CD4-positive, alpha-beta T cell treated with Interleukin-1 beta for 1 hour (primary cell): ENCODE measurements around the gene CEP295NL.
A peak's percentile ranks its signal among the peaks of the same experiment; 100 is the strongest.
"Not testable (repeated sequence)": the region's sequence is repeated elsewhere in the genome, so short reads cannot be mapped to it uniquely, and the experiment has no call there.

Source experiments
- DNase-seq, 2 donors: peaks; one replicate each; pipeline ENCODE4 v3.0.0-alpha.2; 2020 to 2022

CEP295NL gene

DNA sequence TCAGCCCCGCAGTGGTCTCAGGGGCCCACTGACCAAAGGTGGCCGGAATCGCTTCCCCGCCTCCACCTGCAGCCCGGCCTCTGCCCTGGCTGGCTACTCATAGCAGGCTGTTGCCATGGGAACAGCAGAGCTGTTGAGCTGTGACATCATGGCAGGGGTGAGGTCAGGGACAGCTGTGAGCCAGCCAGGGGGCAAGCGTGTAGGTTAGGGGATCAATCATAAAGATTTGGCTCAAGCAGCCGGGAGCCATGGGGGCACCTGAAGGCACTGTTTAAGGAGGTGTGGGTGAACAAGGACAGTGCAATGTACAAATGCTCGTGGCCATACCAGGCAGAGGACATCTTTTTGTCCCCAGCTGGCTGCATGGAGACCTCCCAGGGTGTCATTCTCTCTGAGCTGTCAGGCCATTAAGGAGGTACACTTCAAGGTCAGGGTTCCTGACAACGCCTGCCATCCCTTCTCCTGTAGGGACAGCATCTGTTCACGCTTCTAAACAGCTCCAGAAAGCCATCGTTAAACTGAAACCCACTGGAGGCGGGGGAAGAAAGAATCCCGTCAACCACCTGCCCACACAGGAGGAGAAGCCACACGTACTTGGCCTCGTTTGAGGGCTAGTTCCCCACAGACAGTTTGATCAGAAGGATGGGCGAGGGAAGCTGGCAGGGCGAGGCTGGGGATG lies at the start of gene CEP295NL:
Gene CEP295NL, minus strand, starts transcription at position 101 of the 679 bp plus-strand sequence. CDS start 1,373 bp downstream, outside the sequence.
- no peak for DNase-seq

DNA sequence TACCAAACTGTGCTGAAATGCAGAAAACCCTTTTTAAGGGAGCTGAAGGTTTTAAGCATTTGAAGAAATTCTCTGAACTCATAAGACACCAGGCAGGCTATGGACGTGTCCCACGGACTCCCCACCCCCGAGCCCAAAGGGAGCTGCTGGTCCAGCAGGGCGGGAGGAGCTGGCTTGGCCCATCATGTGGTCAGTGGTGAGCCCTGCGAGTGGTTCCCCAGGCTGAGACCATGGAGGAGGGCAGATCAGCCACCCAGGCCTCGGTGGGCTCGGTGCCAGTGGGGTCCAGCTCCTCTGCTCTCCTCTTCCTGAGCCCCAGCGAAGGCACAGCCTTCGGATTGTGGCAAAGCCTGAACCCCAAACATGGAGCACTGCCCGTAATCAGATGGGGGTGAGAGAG lies 49.7 kb upstream of the CEP295NL start:
- no peak for DNase-seq

- no peak for DNase-seq
These were observed 49.1 kb upstream of the CEP295NL start for GRCh38 chr17:78951967-78952551.

DNA sequence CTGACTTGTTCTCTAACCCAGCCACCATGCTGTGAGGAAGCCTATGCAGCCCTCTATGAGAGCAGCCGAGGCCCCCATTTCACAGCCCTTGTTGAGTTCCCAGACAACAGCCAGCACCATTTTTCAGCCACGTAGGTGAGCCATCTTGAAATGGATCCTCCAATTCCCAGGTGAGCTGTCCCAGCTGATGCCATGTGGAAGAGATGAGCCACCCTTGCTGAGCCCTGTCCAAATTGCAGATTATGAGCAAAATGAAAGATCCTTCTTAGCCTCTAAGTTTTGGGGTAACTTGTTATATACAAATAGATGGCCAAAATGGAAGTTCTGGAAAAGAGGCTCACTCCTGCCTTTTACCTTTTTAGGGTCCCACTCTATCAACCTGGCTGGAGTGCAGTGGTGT lies 47.9 kb upstream of the CEP295NL start:
- no peak for DNase-seq

GRCh38 chr17:78947235-78948149 lies 44.5 kb upstream of the CEP295NL start:
- DNase-seq, result no peak

DNA sequence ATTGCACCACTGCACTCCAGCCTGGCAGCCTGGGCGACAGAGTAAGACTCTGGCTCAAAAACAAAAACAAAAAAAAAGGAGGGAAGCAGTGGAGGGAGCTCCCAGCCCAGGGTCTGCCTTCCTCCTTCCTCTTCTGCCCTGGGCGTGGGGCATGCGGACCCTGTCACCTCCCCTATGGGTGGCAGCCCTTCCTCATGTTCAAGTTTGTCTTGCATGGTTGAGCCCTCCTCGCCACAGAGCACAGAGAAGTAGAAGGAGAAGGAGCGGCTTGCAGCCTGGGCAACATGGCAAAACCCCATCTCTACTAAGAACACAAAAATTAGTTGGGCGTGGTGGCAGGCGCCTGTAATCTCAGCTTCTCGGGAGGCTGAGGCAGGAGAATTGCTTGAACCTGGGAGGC lies 43.6 kb upstream of the CEP295NL start:
- DNase-seq, result peak in 1 of 2 donors; percentile 7

GRCh38 chr17:78946131-78946530 lies 43.1 kb upstream of the CEP295NL start:
- DNase-seq, result no peak

GRCh38 chr17:78945455-78945854 lies 42.5 kb upstream of the CEP295NL start:
- not testable (repeated sequence) for DNase-seq

GRCh38 chr17:78944956-78945355 lies 42.0 kb upstream of the CEP295NL start:
- no peak for DNase-seq

DNA sequence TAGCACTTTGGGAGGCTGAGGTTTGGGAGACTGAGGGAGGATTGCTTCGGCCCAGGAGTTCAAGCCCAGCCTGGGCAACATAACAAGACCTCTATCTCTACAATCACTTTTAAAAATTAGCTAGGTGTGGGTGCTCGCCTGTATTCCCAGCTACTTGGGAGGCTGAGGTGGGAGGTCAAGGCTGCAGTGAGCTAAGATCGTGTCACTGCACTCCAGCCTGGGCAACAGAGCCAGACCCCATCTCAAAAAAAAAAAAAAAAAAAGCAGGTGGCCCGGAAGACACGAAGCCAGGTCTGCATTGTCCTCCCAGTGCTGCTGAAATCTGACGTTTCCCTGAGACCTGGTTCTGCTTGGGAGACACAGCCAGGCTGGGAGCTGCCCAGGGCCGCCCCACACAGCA lies 41.0 kb upstream of the CEP295NL start:
- no peak for DNase-seq

GRCh38 chr17:78940708-78941107 lies 37.7 kb upstream of the CEP295NL start:
- DNase-seq, result no peak

DNA sequence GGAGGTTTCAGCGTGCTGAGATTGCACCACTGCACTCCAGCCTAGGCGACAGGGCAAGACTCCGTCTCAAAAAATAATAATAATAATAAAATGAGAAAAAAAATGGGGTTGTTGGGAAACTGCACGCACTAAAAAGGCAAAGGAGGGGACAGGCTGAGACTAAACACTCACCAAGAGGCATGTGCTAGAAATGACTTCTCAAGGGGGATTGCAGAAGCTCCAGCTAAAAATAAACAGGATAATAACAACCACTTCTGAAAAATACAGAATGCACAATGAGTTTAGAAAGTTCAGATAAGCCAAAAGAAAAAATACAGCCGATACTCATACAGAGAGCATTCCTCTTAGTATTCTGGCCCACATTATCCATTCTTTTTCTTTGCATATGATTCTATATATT lies 37.3 kb upstream of the CEP295NL start:
- no peak for DNase-seq

GRCh38 chr17:78939615-78940014 lies 36.6 kb upstream of the CEP295NL start:
- DNase-seq, result no peak

DNA sequence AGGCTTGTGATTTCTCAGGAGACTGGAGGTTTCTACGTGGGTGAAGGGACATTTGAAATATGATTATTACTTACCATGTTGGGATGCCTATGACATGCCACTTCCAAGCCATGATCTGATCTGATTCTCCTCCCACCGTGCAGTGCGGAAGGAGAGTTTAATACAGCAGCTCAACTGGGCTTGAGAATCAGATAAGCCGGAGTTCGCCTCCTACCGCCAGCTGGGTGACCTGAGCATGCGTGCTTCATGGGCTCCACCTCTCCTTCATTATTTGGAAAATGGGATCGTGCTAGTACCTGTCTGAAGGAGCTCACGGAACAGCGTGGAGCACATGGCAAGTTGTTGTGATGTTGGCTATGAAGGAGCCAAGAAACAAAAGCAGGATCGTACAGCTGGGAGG lies 34.6 kb upstream of the CEP295NL start:
- DNase-seq, result no peak

GRCh38 chr17:78935419-78936323 lies 32.7 kb upstream of the CEP295NL start:
- no peak for DNase-seq

GRCh38 chr17:78934681-78935418 lies 31.8 kb upstream of the CEP295NL start:
- no peak for DNase-seq

DNA sequence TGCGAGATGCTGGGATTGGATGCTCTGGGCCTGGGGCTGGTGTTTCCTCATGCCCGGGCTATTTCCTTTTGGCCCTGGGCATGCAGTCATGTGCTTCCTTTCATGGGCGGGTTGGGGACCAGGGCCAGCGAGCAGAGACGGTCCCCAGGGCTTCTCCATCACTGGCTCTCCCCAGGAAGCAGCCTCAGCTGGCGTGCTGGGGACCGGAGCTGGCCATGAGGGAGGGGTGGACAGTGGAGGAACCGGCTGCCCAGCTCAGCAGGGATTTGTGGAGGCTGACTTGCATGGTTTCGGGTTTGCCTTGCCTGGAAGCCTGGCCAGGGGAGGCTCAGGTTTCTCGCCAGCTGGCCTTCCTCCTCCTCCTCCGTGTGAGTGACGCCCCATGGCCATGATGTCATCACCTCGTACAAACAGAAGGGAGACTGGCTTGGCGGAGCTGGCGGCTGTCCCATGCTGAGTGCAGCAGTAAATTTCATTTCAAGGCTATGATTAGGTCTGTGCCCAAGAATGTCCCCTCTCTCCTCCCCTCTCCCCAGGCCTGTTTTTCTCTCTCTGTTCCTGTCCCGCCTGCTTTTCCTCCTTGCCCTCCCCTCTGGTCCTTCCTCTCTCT lies 31.1 kb upstream of the CEP295NL start:
- peak in 1 of 2 donors; percentile 23 for DNase-seq

DNA sequence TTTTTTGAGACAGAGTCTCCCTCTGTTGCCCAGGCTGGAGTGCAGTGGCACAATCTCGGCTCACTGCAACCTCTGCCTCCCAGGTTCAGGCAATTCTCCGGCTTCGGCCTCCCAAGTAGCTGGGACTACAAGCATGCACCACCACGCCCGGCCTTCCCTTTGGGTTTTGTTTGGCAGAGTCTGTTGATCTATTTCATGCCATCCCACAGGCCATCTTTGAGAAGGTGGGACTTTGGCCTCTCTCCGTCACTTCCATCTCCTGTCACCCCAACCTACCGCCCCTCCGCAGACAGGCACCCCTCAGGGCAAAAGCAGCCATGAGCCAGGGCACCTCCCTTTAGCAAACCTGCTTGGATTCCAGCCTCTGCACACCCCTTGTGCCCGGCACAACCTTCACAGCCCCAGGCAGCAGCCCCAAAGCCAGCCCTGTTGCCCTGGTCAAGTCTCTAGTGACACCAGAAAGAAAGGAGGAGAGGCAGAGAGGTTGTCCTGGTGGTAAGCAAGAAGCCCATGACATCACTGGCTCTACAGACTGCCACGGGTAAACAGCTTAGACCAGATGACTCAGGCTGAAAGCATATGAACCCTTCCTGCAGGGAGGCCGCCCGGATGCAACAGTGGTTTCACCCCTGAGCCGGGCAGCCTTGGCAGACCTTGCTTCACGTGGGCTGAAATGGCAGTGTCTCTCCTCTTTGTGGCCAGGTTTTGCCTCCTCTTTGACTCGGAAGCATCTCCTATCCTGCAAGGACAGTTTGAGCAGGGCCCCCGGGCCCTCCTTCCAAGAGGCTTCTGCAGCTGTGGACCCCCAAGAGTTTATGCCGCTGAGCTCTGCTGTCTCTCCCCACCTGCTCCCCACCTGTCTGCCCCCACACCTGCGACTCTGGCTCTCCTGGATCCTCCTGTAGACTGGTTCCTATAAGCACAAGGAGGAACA lies 30.3 kb upstream of the CEP295NL start:
- peak; percentile 38 to 48 for DNase-seq

GRCh38 chr17:78929908-78930775 lies 27.1 kb upstream of the CEP295NL start:
- no peak for DNase-seq
